Endothelial cell of umbilical vein (primary cell): ENCODE data around the gene TMEM30B.

Source experiments
- CTCF ChIP-seq, 2 donors: IDR thresholded peaks; 1 replicate in 1 of 2; 2 replicates in 1 of 2; pipeline ENCODE4 v1.5.1; 2011; ENCODE audit warnings: low read length in 2 of 2, mild to moderate bottlenecking in 2 of 2, moderate library complexity in 2 of 2, control low read depth in 1 of 2, inconsistent platforms in 1 of 2, low read depth in 1 of 2; ENCODE audit not compliant: insufficient read depth in 1 of 2; ENCODE audit errors: extremely low read depth in 1 of 2
- MAX ChIP-seq: IDR thresholded peaks from 2 replicates; pipeline ENCODE4 v1.6.1; 2011; ENCODE audit not compliant: insufficient read depth, insufficient read length
- MYC ChIP-seq: IDR thresholded peaks from one replicate; pipeline ENCODE4 v1.6.1; 2011; ENCODE audit warnings: mild to moderate bottlenecking, low read depth, low read length
- POLR2A ChIP-seq: IDR thresholded peaks from 2 replicates; pipeline ENCODE4 v1.6.1; 2012; ENCODE audit warnings: low read depth, mild to moderate bottlenecking, control low read depth, low read length
- POLR2AphosphoS5 ChIP-seq: IDR thresholded peaks from 2 replicates; pipeline ENCODE4 v1.6.1; 2012; ENCODE audit warnings: low read depth, mild to moderate bottlenecking, control low read depth, low read length, moderate library complexity; ENCODE audit not compliant: insufficient read depth

- TF ChIP-seq CTCF (IDR thresholded peaks at IDR 0.05; ENCODE audit: extremely low read depth in 1 of 2, insufficient read depth in 1 of 2, low read depth in 1 of 2, low read length in 2 of 2) (no peak), POLR2A (no peak), MAX (no peak), MYC (no peak), POLR2AphosphoS5 (no peak)
These were observed 46.8 kb downstream of the TMEM30B start for GRCh38 chr14:61234215-61234916.
